K562 (cell line): Measurements from ENCODE around the gene NELL1. TPM values are rescaled to one million over a fixed set of nuclear protein-coding genes. Genes with fewer than 3 reads are reported as not detected.

Experiments
- ATAC-seq: fragments of 200-7000 bp; cut with Tn5 transposase; 3 replicates; pipeline ENCODE4 v1.9.1; 2020; ENCODE audit warnings: moderate library complexity
- BruUV-seq: library from RNA; stranded (reverse); fragments of 400-500 nt; replicated peaks from 2 replicates; lab custom pipeline; 2021; lab: Mats Ljungman, UMichigan
- CTCF ChIA-PET: fragments of 300-600 bp; formaldehyde crosslinking; extraction: SDS; loops from one replicate; lab custom pipeline; 2021; ENCODE audit warnings: low intra/inter-chr PET ratio; lab: Yijun Ruan, JAX
- POLR2A ChIA-PET: fragments of 300-600, 350-650 bp; sonication (Branson Sonifier 250); formaldehyde crosslinking; extraction: SDS; loops from one replicate; lab custom pipeline; 2021; ENCODE audit warnings: antibody characterized with exemption, inconsistent platforms; lab: Yijun Ruan, JAX
- DNase-seq, 4 experiments: peaks; one replicate each; pipeline versions ENCODE4 v3.0.0 to v3.0.0-alpha.2; 2011 to 2018; ENCODE audit warnings: low spot score in 3 of 4, mixed read lengths in 3 of 4; ENCODE audit errors: extremely low read depth in 1 of 4
- FAIRE-seq: peaks from 2 replicates; lab custom pipeline; 2011; peaks lifted over from hg19 to GRCh38; lab: Jason Lieb, UNC
- H2AFZ ChIP-seq: 2 replicates; pipeline ENCODE4 v1.6.0; 2011; ENCODE audit warnings: low read depth, low read length, control low read depth, inconsistent platforms
- H3K27ac ChIP-seq: fragments of 200-600 bp; 3 replicates; pipeline ENCODE4 v1.8.0; 2011; ENCODE audit warnings: low read depth, mild to moderate bottlenecking, control low read depth, inconsistent platforms, low read length, moderate library complexity, mixed read lengths; ENCODE audit errors: extremely low read depth
- H3K27me3 ChIP-seq, 2 experiments: fragments of 300-600 bp in 1 of 2; 2 replicates in 1 of 2; 3 replicates in 1 of 2; pipeline versions ENCODE4 v1.6.0 to v1.8.0; 2011; ENCODE audit warnings: inconsistent platforms in 2 of 2, low read length in 2 of 2, mild to moderate bottlenecking in 1 of 2, mixed read lengths in 1 of 2, moderate library complexity in 1 of 2; ENCODE audit not compliant: control insufficient read depth in 2 of 2, insufficient read depth in 2 of 2
- H3K36me3 ChIP-seq: fragments of 300-600 bp; 3 replicates; pipeline ENCODE4 v1.8.0; 2011; ENCODE audit warnings: mild to moderate bottlenecking, low read length, inconsistent platforms; ENCODE audit not compliant: control insufficient read depth, insufficient read depth
- H3K4me1 ChIP-seq, 2 experiments: fragments of 200-600 bp in 1 of 2; replicated peaks in 1 of 2; 2 replicates in 1 of 2; 3 replicates in 1 of 2; pipeline versions ENCODE4 v1.5.1 to v1.8.0; 2011; ENCODE audit warnings: inconsistent platforms in 2 of 2, low read length in 2 of 2, mild to moderate bottlenecking in 1 of 2, mixed read lengths in 1 of 2, moderate library complexity in 1 of 2; ENCODE audit not compliant: control insufficient read depth in 2 of 2, insufficient read depth in 2 of 2
- H3K4me2 ChIP-seq: 2 replicates; pipeline ENCODE4 v1.6.1; 2011; ENCODE audit warnings: low read length, control low read depth, inconsistent platforms, mixed read lengths; ENCODE audit not compliant: insufficient read depth
- H3K4me3 ChIP-seq: fragments of 200-600 bp; sonication (generic), shearing (Covaris generic); 2 replicates; pipeline ENCODE4 v1.5.1; 2016; ENCODE audit warnings: control low read depth, inconsistent platforms
- H3K79me2 ChIP-seq: fragments of 200-600 bp; 3 replicates; pipeline ENCODE4 v1.8.0; 2011; ENCODE audit warnings: low read length, inconsistent platforms; ENCODE audit not compliant: control insufficient read depth, insufficient read depth
- H3K9ac ChIP-seq, 2 experiments: 2 replicates each; pipeline versions ENCODE4 v1.6.0 to v1.6.1; 2011; ENCODE audit warnings: low read depth in 2 of 2, low read length in 2 of 2, control low read depth in 1 of 2, inconsistent platforms in 1 of 2, mild to moderate bottlenecking in 1 of 2, mixed read lengths in 1 of 2; ENCODE audit not compliant: insufficient read depth in 1 of 2
- H3K9me1 ChIP-seq: one replicate; pipeline ENCODE4 v1.6.0; 2011; ENCODE audit warnings: inconsistent platforms, mild to moderate bottlenecking, low read length, moderate library complexity; ENCODE audit not compliant: control insufficient read depth, insufficient read depth
- H3K9me3 ChIP-seq: replicated peaks from 2 replicates; pipeline ENCODE4 v1.5.1; 2011; ENCODE audit warnings: low read depth, low read length, inconsistent platforms; ENCODE audit not compliant: control insufficient read depth, insufficient read depth
- H4K20me1 ChIP-seq: replicated peaks from 2 replicates; pipeline ENCODE4 v1.6.1; 2011; ENCODE audit warnings: low read length, inconsistent platforms, mixed read lengths; ENCODE audit not compliant: control insufficient read depth, insufficient read depth
- AFF4 ChIP-seq: sonication (generic); formaldehyde crosslinking; IDR thresholded peaks from 2 replicates; pipeline ENCODE4 v1.8.0; 2023; ENCODE audit warnings: mild to moderate bottlenecking, missing genetic modification reagents
- FOSL1 ChIP-seq: fragments of 200-800 bp; sonication (Bioruptor generic); conservative IDR thresholded peaks from 2 replicates; pipeline ENCODE4 v1.6.1; 2016; ENCODE audit warnings: missing genetic modification characterization, missing compliant biosample characterization
- SAFB ChIP-seq: fragments of 200-400 bp; formaldehyde crosslinking; IDR thresholded peaks from 2 replicates; pipeline ENCODE4 v1.6.1; 2017; ENCODE audit warnings: low read depth, low read length, borderline replicate concordance
- TCF15 ChIP-seq: fragments of 250-450 bp; sonication (Bioruptor Pico); IDR thresholded peaks from 2 replicates; pipeline ENCODE4 v1.8.0; 2022; ENCODE audit warnings: moderate library complexity, mild to moderate bottlenecking, inconsistent platforms
- ZBTB40 ChIP-seq, 2 experiments: fragments of 450-650 bp in 1 of 2; sonication (generic) in 1 of 2; formaldehyde crosslinking in 1 of 2; IDR thresholded peaks; 2 replicates each; pipeline versions ENCODE4 v1.7.1 to v1.9.0; 2016 to 2022; ENCODE audit warnings: inconsistent platforms in 1 of 2, mild to moderate bottlenecking in 1 of 2, missing genetic modification reagents in 1 of 2
- ZNF655 ChIP-seq: fragments of 250-450 bp; sonication (Bioruptor Pico); IDR thresholded peaks from 2 replicates; pipeline ENCODE4 v1.5.0; 2021
- ZNF780A ChIP-seq: fragments of 250-450 bp; sonication (Bioruptor Pico); IDR thresholded peaks from 2 replicates; pipeline ENCODE4 v1.5.0; 2021; ENCODE audit warnings: mild to moderate bottlenecking
- in situ Hi-C: fragments of 300-500 bp; cut with MboI; formaldehyde crosslinking; loops from 4 replicates; pipeline ENCODE4 v1.15.0; 2018; ENCODE audit warnings: inconsistent platforms, mixed read lengths
- intact Hi-C: fragments of 100-400 bp; cut with micrococcal nuclease; formaldehyde crosslinking; loops from 2 replicates; pipeline ENCODE4 v1.14.2; 2022
- polyA plus RNA-seq, 8 experiments: library from polyadenylated mRNA; depleted of rRNA in 4 of 8; stranded (reverse) in 5 of 8; unstranded in 3 of 8; fragments of >200 nt; fragmentation: Nextera tagmentation in 2 of 8; fragmentation: Illumina TruSeq in 1 of 8; extraction: Ambion mirVana in 2 of 8; extraction: Trizol in 1 of 8; gene quantifications; 2 replicates each; pipeline versions ENCODE4 v1.2.1 to v1.2.3, GENCODE V29; 2011 to 2014; ENCODE audit warnings: inconsistent platforms in 1 of 8, missing spikeins in 1 of 8
- total RNA-seq, 7 experiments: library from RNA; depleted of rRNA in 6 of 7; stranded (reverse); fragments of >200 nt in 6 of 7; fragmentation: Illumina TruSeq in 2 of 7; extraction: Trizol in 2 of 7; gene quantifications; 2 replicates each; pipeline versions ENCODE4 v1.2.1 to v1.2.3, GENCODE V29; 2011 to 2021; ENCODE audit warnings: low replicate concordance in 1 of 7

The NELL1 gene
- total and polyA plus RNA-seq, 9 of the 15 experiments (the other 6 are each of a cell fraction or from before 2014, with no cell fraction given): not detected

GRCh38 chr11:21257461-21257860 is 588.1 kb downstream of the NELL1 start:
- in situ Hi-C loops (no loop called here), intact Hi-C loops (no loop called here)
- BruUV-seq: no TSS peak
- DNase-seq (no peak), ATAC-seq (no peak), FAIRE-seq (no peak)
- no peaks in the 10 kb centered on the region for H3K9me1 ChIP-seq
- H2AFZ ChIP-seq: no peak overlapping the region
- H3K79me2 ChIP-seq: no peaks in the 10 kb centered on the region
- H3K4me3 ChIP-seq: no peak overlapping the region
- H4K20me1 ChIP-seq: no peaks in the 10 kb centered on the region
- H3K27me3 ChIP-seq: no peaks in the 10 kb centered on the region
- H3K27ac ChIP-seq: no peak overlapping the region
- ChIA-PET POLR2A (no interaction called here), CTCF (no interaction called here)
- no peak overlapping the region for H3K9ac ChIP-seq
- H3K4me2 ChIP-seq: no peak overlapping the region
- H3K36me3 ChIP-seq: no peaks in the 10 kb centered on the region
- H3K4me1 ChIP-seq: no peaks in the 10 kb centered on the region
- no peaks in the 10 kb centered on the region for H3K9me3 ChIP-seq
- TF ChIP-seq ZBTB40 (IDR thresholded peaks at IDR 0.05) (no peak), ZBTB40 (CRISPR knock-in tag; IDR thresholded peaks at IDR 0.05) (no peak), AFF4 (CRISPR knock-in tag) (no peak), TCF15 (CRISPR knock-in tag) (no peak), FOSL1 (tag) (no peak), ZNF655 (no peak), SAFB (no peak), ZNF780A (CRISPR knock-in tag) (no peak)
